Kasumi-1 (cell line): ENCODE data around the gene NUP153.
A peak's percentile ranks its signal among the peaks of the same experiment; 100 is the strongest.
"Not testable (repeated sequence)": the region's sequence is repeated elsewhere in the genome, so short reads cannot be mapped to it uniquely, and the experiment has no call there.

Source experiments
- DNase-seq, 2 experiments: peaks; one replicate each; lab custom pipeline; 2025; lab: John Stamatoyannopoulos, UW

The NUP153 gene

GRCh38 chr6:17706580-17707370 is at the start of gene NUP153:
Gene NUP153, minus strand, starts transcription at chr6:17706925. Its CDS starts 538 bp downstream, at chr6:17706387.
- DNase-seq = peak; percentile 95 to 96

- no peak for DNase-seq
These were observed 47.5 kb upstream of the NUP153 start for GRCh38 chr6:17754254-17754653.

- not testable (repeated sequence) for DNase-seq
These were observed 38.6 kb upstream of the NUP153 start for GRCh38 chr6:17745324-17745723.

- not testable (repeated sequence) for DNase-seq
These were observed 38.1 kb upstream of the NUP153 start for GRCh38 chr6:17744757-17745308.

- DNase-seq = no peak
These were observed 37.5 kb upstream of the NUP153 start for GRCh38 chr6:17744019-17744756.

- DNase-seq = no peak
These were observed 34.8 kb upstream of the NUP153 start for GRCh38 chr6:17741507-17741906.

- no peak for DNase-seq
These were observed 34.0 kb upstream of the NUP153 start for GRCh38 chr6:17740559-17741220.

GRCh38 chr6:17737704-17738252 is 31.1 kb upstream of the NUP153 start:
- DNase-seq = no peak

- not testable (repeated sequence) for DNase-seq
These were observed 28.6 kb upstream of the NUP153 start for GRCh38 chr6:17735311-17735710.

- no peak for DNase-seq
These were observed 23.5 kb upstream of the NUP153 start for GRCh38 chr6:17730078-17730704.

GRCh38 chr6:17729223-17730077 is 22.7 kb upstream of the NUP153 start:
- DNase-seq = no peak

- no peak for DNase-seq
These were observed 22.0 kb upstream of the NUP153 start for GRCh38 chr6:17728551-17729222.

GRCh38 chr6:17725083-17725482 is 18.4 kb upstream of the NUP153 start:
- DNase-seq = peak; percentile 92 to 93

- DNase-seq = no peak
These were observed 17.6 kb upstream of the NUP153 start for GRCh38 chr6:17724341-17724740.

GRCh38 chr6:17721671-17722070 is 14.9 kb upstream of the NUP153 start:
- no peak for DNase-seq

GRCh38 chr6:17719323-17720041 is 12.8 kb upstream of the NUP153 start:
- no peak for DNase-seq

- DNase-seq = no peak
These were observed 9.5 kb upstream of the NUP153 start for GRCh38 chr6:17716221-17716620.

GRCh38 chr6:17714879-17715851 is 8.4 kb upstream of the NUP153 start:
- peak; percentile 51 to 57 for DNase-seq
